K562 (cell line): ENCODE measurements around the gene RAI1. TPM values are rescaled to one million over a fixed set of nuclear protein-coding genes. Genes with fewer than 3 reads are reported as not detected.

ENCODE experiments used
- ASH1L ChIP-seq: fragments of 450-650 bp; IDR thresholded peaks from 2 replicates; pipeline ENCODE4 v1.6.1; 2018; ENCODE audit warnings: borderline replicate concordance, mild to moderate bottlenecking, low read depth; ENCODE audit not compliant: partially characterized antibody
- CBFB ChIP-seq: sonication (generic); formaldehyde crosslinking; IDR thresholded peaks from 2 replicates; pipeline ENCODE4 v1.4.0; 2020; ENCODE audit warnings: mild to moderate bottlenecking, missing genetic modification reagents
- CTBP1 ChIP-seq: fragments of 450-650 bp; IDR thresholded peaks from 2 replicates; pipeline ENCODE4 v1.6.1; 2016; ENCODE audit warnings: borderline replicate concordance
- CXXC5 ChIP-seq: fragments of 250-450 bp; sonication (Bioruptor Pico); IDR thresholded peaks from 2 replicates; pipeline ENCODE4 v1.8.0; 2022; ENCODE audit warnings: inconsistent platforms, mild to moderate bottlenecking, moderate library complexity
- LEF1 ChIP-seq: fragments of 450-650 bp; IDR thresholded peaks from 2 replicates; pipeline ENCODE4 v1.6.1; 2016; ENCODE audit warnings: mild to moderate bottlenecking
- MAZ ChIP-seq, 2 experiments: fragments of 450-650 bp in 1 of 2; sonication (generic) in 1 of 2; formaldehyde crosslinking; IDR thresholded peaks in 1 of 2; conservative IDR thresholded peaks in 1 of 2; 2 replicates each; pipeline versions ENCODE4 v1.4.0 to v1.5.0; 2020; ENCODE audit warnings: mild to moderate bottlenecking in 1 of 2, missing genetic modification reagents in 1 of 2
- NCOA1 ChIP-seq: fragments of 450-650 bp; IDR thresholded peaks from 2 replicates; pipeline ENCODE4 v1.6.1; 2016; ENCODE audit warnings: low read depth
- NCOR1 ChIP-seq: fragments of 450-650 bp; IDR thresholded peaks from 2 replicates; pipeline ENCODE4 v1.6.1; 2016; ENCODE audit warnings: mild to moderate bottlenecking, moderate library complexity
- NFXL1 ChIP-seq: fragments of 450-650 bp; formaldehyde crosslinking; IDR thresholded peaks from 2 replicates; pipeline ENCODE4 v1.4.0; 2021; ENCODE audit warnings: mild to moderate bottlenecking
- SIN3A ChIP-seq, 2 experiments: fragments of 150-350 bp in 1 of 2; IDR thresholded peaks; 2 replicates each; pipeline ENCODE4 v1.6.1; 2011 to 2016; ENCODE audit warnings: borderline replicate concordance in 2 of 2, low read depth in 2 of 2, low read length in 2 of 2, mild to moderate bottlenecking in 2 of 2, moderate library complexity in 2 of 2; ENCODE audit not compliant: control insufficient read depth in 1 of 2
- SREBF1 ChIP-seq: fragments of 150-350 bp; IDR thresholded peaks from 2 replicates; pipeline ENCODE4 v1.6.1; 2014; ENCODE audit warnings: antibody characterized with exemption, low read depth, low read length, borderline replicate concordance
- TAL1 ChIP-seq: fragments of 450-650 bp; IDR thresholded peaks from 2 replicates; pipeline ENCODE4 v1.6.1; 2016; ENCODE audit warnings: mild to moderate bottlenecking
- TBL1XR1 ChIP-seq, 2 experiments: IDR thresholded peaks; 2 replicates each; pipeline ENCODE4 v1.6.1; 2012; ENCODE audit warnings: improper control_type of control experiment in 2 of 2, low read length in 2 of 2, mild to moderate bottlenecking in 1 of 2
- ZNF175 ChIP-seq: fragments of 200-800 bp; sonication (Bioruptor generic); IDR thresholded peaks from 2 replicates; pipeline ENCODE4 v1.6.1; 2016; ENCODE audit warnings: low read depth, mild to moderate bottlenecking, missing genetic modification characterization, missing compliant biosample characterization
- polyA plus RNA-seq, 8 experiments: library from polyadenylated mRNA; depleted of rRNA in 4 of 8; stranded (reverse) in 5 of 8; unstranded in 3 of 8; fragments of >200 nt; fragmentation: Nextera tagmentation in 2 of 8; fragmentation: Illumina TruSeq in 1 of 8; extraction: Ambion mirVana in 2 of 8; extraction: Trizol in 1 of 8; gene quantifications; 2 replicates each; pipeline versions ENCODE4 v1.2.1 to v1.2.3, GENCODE V29; 2011 to 2014; ENCODE audit warnings: inconsistent platforms in 1 of 8, missing spikeins in 1 of 8
- total RNA-seq, 7 experiments: library from RNA; depleted of rRNA in 6 of 7; stranded (reverse); fragments of >200 nt in 6 of 7; fragmentation: Illumina TruSeq in 2 of 7; extraction: Trizol in 2 of 7; gene quantifications; 2 replicates each; pipeline versions ENCODE4 v1.2.1 to v1.2.3, GENCODE V29; 2011 to 2021; ENCODE audit warnings: low replicate concordance in 1 of 7
- TF ChIP-seq, protein P1 (sequence below): fragments of 250-450 bp; sonication (Bioruptor Pico); IDR thresholded peaks from 2 replicates; pipeline ENCODE4 v1.5.0; 2021; ENCODE audit warnings: mild to moderate bottlenecking, moderate library complexity
- TF ChIP-seq, protein P2 (sequence below): fragments of 200-800 bp; sonication (Bioruptor generic); IDR thresholded peaks from 2 replicates; pipeline ENCODE4 v1.6.1; 2017; ENCODE audit warnings: missing genetic modification characterization, missing compliant biosample characterization
- TF ChIP-seq, protein P3 (sequence below): fragments of 200-800 bp; sonication (Bioruptor generic); IDR thresholded peaks from 2 replicates; pipeline ENCODE4 v1.6.1; 2017; ENCODE audit warnings: missing genetic modification characterization, missing compliant biosample characterization

RAI1 gene
- total and polyA plus RNA-seq, 9 of the 15 experiments (the other 6 are each of a cell fraction or from before 2014, with no cell fraction given) = 0.68 to 19.9 (median 5.5) TPM

DNA sequence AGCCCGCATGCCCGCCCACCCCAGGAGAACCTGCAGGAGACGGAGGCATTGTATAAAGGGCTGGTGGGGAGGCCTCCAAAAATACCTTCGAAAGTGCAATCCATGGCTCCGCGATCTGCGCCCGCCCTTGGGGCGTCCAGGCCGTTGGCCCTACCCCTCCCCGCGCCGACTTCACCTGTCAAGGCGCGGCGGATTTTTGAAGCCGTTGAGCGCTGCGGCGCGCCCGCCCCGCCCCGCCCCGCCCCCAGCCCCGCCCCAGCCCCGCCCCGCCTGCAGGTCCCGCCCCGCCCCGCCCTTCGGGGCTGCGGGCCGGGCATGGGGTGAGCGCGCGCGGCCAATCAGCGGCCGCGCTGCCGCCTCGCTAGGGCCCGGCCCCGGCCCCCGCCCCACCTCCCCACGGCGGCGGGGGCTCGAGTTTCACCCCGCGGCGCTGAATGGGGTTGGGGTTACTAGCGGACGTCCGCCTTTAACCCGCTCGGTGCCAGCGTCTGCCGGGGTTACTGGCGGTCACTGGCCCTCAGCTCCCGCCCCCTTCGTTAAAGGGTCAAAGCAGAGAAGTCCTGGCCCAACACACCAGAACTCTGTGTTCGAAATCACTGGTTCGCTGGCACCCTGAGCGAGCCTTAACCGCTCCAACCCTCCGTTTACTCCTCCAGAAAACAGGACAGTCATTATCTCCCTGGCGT, 142.3 kb downstream of the RAI1 start (continued):
- TF ChIP-seq, protein P1, sequence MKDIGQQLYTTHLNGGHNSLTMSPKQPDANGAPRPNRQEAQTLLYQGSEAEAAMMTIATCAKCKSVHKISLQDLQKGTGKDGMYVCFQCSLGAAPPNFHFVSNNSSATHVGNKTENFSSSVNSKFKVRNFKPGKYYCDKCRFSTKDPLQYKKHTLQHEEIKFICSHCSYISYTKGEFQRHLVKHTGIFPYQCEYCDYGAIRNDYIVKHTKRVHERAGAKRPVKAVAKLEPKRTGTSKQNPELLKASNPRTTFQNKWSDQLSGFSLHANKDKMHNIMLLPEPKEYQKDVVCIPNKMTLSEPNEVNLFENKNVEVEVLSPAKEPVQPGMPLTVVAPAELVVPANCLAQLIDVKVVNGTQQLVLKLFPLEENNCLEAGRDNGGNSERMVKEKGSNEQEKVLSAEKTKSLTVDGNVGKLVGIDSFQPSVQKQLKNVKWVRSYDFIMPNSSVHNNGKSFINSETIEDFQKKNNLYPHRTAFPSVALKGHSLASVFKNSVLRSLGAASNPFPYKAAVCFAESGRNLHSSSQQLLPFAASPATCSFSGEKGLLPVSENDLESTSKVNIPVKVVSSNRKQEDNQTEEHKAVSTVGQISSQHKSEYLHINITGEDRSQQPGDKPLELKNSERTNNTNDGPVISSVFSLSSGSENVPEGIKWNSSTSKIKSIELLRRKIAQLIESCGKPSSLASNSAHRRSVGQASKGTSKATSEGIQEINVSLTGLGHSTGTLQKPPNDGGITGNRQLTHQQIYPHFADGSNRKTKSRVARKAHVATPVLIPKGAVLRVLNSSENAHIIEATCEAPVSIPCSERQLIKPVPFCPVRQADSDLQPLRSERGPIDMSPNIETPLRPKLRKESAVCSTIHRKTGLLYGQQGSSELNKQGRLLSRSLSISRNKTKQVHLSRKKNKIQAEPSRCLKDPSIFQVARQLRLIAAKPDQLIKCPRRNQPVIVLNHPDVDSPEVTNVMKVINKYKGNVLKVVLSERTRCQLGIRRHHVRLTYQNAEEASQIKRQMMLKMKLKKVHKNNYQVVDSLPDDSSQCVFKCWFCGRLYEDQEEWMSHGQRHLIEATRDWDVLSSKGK (CRISPR knock-in tag) = no peak
- TF ChIP-seq, protein P2, sequence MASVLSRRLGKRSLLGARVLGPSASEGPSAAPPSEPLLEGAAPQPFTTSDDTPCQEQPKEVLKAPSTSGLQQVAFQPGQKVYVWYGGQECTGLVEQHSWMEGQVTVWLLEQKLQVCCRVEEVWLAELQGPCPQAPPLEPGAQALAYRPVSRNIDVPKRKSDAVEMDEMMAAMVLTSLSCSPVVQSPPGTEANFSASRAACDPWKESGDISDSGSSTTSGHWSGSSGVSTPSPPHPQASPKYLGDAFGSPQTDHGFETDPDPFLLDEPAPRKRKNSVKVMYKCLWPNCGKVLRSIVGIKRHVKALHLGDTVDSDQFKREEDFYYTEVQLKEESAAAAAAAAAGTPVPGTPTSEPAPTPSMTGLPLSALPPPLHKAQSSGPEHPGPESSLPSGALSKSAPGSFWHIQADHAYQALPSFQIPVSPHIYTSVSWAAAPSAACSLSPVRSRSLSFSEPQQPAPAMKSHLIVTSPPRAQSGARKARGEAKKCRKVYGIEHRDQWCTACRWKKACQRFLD = peak; percentile 46; the same call in 1 of the 2 replicates
- TF ChIP-seq ZNF175 (CRISPR knock-in tag) (no peak), LEF1 (peak; percentile 58; the same call in 1 of the 2 replicates), SIN3A (IDR thresholded peaks at IDR 0.05; ENCODE audit: borderline replicate concordance in 2 of 2, control insufficient read depth in 1 of 2, low read depth in 2 of 2, low read length in 2 of 2) (0 out of 4 replicates have a peak, but pooled peaks of 1 of the 2 experiments have one; percentile 61), NFXL1 (no peak), TBL1XR1 (IDR thresholded peaks at IDR 0.05; ENCODE audit: low read length in 2 of 2) (0 out of 4 replicates have a peak, but pooled peaks of 1 of the 2 experiments have one; percentile 13), ASH1L (no peak), SREBF1 (peak; percentile 90), CBFB (CRISPR knock-in tag) (no peak), NCOA1 (peak; percentile 46; the same call in 1 of the 2 replicates), TAL1 (0 out of 2 replicates have a peak, but pooled peaks have one; percentile 34), CXXC5 (CRISPR knock-in tag) (peak; percentile 67; the same call in 1 of the 2 replicates), CTBP1 (peak; percentile 35), NCOR1 (peak; percentile 91), MAZ (CRISPR knock-in tag; conservative IDR thresholded peaks at IDR 0.05 in 1 of 2, IDR thresholded peaks at IDR 0.05 in 1 of 2) (peak; percentile 75 to 86)
- TF ChIP-seq, protein P3, sequence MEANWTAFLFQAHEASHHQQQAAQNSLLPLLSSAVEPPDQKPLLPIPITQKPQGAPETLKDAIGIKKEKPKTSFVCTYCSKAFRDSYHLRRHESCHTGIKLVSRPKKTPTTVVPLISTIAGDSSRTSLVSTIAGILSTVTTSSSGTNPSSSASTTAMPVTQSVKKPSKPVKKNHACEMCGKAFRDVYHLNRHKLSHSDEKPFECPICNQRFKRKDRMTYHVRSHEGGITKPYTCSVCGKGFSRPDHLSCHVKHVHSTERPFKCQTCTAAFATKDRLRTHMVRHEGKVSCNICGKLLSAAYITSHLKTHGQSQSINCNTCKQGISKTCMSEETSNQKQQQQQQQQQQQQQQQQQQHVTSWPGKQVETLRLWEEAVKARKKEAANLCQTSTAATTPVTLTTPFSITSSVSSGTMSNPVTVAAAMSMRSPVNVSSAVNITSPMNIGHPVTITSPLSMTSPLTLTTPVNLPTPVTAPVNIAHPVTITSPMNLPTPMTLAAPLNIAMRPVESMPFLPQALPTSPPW = peak; percentile 98
